GM11168 (cell line): ENCODE data around the gene FSHR.

ENCODE experiments used
- in situ Hi-C: fragments of 300-500 bp; cut with MboI; formaldehyde crosslinking; loops from one replicate; pipeline ENCODE4 v1.12.0; 2022; ENCODE audit warnings: low sequenced_read_pairs; ENCODE audit not compliant: unreplicated experiment

The FSHR gene

DNA sequence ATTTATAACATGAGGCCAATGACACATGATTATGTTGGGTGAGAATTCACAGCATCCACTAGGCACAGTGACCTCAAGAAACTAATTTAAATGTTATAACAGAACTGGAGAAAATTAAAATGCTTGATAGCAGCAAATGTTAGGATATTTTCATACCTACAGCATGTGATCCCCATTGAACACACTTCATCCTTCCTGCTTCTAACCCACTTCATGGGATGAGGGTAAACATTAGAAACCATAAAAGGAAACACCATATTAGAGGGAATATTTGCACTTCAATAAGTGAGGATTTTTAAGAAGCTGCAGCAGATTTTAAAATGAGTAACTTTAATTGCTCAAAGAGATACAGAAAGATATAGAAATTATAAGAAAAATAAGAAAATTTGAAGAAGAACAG lies 117.1 kb downstream of the FSHR start:
- in situ Hi-C loops, result no loop called here

DNA sequence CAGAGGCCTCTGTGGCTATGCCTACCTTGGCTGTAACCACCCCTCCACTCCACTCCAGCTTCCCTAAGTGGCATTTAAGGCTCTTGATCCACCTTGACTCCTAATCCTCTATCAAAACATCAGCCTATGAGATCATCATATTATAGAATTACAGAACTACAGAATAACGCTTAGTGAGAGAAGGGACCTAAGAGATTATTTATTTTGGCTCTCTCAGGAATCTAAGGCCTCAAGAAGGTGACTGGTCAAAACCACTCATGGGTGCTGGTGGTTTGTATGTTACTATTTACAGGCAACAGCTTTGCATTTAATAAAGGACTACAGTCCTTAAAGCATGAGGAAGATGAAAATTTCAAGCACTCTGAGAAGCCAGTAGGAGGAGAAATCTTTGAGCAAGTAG lies 118.8 kb downstream of the FSHR start:
- in situ Hi-C loops, result no loop called here

DNA sequence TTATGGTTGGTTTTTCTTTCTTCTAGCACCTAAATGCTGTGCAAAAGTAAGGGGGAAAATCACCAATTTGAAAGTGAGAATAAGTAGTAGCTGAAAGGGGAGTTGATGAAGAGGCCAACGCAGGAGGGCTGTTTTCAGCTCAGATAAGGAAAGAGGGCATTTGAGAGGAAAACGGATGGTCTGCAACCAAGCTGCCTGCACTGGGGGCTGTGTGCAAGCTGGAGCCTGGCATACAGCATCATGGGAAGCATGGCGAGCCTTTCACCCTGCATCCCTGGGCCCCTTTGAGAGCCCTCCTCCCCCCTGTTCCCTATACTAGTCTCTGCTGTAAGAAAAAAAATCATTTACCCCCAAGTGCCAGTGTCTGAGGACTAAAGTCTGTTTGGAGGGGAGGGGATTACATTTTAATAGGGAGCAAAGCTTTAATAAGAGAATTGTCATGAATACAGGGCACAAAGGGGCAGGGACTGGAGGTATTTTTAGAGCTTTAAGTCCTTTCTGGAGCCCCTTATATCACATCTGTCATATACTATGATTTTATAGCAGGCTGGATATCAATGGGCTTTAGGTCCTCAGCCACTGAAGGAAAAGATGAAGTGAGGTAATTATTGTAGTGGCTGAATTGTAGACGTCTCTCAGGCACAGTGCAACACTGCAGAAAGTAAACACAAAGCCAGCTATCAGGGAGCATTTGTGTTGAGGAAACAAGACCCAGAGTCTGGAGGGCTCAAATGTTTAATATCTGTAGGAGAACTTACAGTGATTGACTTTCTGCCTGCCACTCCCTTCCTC lies 120.7 kb downstream of the FSHR start:
- in situ Hi-C loops, result no loop called here

DNA sequence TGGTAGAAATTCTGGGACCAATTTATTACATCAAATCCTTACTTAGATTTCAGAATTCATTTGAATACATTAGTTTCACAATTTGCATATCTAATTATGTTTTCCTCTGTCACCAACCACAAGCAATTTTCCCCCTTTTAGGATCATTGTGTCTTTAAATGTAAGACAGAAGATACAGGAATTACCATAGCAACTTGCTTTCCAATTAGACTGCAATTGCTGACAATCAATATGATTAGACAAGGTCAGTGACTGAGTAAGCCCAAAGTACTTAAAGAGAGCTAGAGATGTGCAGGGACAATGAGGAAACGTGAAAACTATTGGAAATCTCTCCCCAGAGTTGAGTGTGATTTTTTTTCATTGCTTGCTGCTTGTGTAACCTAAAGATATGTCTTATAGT lies 121.4 kb downstream of the FSHR start:
- in situ Hi-C loops, result no loop called here

DNA sequence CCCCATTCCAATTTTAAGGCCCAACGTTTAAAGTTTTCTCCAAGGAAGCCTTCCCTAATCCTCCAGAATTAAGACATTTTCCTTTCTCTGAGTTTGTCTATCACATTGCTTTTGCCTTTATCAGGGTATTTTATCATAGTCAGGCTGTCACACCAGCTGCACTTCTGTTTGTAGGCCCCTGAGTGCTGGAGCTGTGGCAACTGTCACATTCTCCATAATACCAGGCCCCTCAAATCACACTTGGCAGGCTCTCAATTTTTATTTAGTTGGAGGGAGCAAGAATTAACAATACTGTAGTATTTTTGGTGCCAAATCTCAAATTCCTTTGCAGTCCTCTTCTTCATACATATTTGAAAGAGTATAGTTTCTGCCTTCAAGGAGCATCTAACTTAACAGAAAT lies 122.2 kb downstream of the FSHR start:
- in situ Hi-C loops, result no loop called here

DNA sequence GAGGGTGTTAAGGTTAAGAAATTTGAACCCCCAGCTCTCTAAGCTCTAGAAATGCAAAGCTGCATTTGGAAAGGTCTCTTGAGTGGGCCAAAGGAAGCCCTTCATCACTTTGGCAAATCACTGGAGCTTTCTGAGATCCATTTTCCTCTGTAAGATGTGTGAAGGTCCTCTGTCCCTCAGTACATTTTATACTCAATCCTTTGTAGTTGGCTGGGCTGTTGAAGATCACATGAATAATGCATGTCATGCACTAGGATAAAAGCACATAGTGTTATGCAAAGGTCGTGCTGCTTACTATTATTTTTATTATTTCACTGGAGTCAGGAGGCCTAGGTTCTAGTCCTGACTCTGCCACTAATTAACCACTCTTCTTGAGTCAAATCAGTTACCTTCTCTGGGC lies 124.9 kb downstream of the FSHR start:
- in situ Hi-C loops, result no loop called here

DNA sequence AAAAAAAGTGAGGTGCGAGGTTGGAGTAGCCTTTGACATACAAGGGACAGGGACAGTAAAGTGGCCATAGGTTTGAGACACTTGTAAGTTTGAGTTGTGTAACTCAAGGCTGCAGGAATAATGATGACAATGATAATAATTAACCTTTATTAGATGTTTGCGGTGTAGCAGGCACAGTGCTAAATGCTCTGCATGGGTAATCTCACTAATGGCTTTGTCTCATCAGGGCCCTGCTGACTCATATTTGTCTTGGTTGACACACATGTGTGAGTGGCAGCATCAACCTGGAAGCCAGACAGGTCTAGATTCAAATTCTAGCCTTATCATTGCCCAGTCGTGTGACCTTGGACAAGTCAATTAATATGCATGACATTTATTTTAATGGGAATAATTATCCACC lies 126.2 kb downstream of the FSHR start:
- in situ Hi-C loops, result no loop called here

DNA sequence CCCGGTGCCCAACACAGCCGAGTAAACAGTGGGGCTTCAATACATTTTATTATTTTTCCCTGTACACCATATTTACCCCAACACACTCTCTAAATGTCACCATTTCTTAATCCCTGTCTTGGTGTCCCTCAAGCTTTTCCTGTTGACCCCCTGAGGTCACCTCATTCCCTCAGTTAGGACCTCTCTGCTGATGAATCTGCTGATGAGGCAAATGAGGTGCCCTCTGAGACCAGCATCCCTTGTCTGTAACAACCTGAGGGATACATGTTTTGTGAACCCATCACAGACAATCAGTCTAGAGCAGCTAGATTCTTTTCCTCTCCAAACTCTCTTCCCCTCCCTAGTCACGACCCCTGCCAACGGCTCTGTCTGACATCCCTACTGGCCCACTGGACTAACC lies 127.6 kb downstream of the FSHR start:
- in situ Hi-C loops, result no loop called here

DNA sequence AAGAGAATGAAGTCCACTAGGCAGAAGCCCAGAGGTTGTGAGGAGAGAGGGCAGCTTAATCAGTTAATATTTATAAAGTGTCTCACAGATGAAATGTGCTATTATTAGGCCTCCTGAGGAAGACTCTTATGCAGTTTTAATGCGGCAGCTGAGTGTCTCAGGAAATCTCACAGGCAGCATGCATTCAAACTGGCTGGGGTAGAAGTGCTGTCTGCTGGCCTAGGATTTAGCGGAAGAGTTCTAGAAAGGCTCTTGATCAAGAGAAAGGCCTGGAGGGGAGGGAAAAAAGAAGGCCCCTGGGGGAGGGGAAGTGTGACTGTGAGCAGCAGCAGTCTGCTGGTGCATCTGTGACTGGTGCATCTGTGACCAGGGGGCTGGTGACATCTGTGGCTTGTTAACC lies 133.0 kb downstream of the FSHR start:
- in situ Hi-C loops, result no loop called here

DNA sequence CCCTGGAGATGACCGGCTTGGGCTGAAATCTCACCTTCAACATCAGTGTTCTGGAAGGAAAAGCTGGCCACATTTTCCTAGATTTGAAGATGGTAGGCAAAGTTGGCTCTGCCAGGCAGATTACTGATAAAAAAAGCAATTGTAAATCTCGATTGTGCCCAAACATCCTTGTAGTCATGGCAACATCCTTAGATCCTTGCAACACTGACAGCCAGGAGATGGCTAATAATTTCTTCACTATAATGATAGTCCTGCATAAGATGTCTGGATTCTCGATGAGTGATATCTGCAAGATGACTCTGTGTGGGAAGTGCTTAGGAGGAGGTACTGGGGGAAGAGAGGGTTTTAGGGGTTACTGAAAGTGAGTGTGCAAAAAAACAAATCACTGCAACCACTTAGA lies 149.1 kb downstream of the FSHR start:
- in situ Hi-C loops, result no loop called here

DNA sequence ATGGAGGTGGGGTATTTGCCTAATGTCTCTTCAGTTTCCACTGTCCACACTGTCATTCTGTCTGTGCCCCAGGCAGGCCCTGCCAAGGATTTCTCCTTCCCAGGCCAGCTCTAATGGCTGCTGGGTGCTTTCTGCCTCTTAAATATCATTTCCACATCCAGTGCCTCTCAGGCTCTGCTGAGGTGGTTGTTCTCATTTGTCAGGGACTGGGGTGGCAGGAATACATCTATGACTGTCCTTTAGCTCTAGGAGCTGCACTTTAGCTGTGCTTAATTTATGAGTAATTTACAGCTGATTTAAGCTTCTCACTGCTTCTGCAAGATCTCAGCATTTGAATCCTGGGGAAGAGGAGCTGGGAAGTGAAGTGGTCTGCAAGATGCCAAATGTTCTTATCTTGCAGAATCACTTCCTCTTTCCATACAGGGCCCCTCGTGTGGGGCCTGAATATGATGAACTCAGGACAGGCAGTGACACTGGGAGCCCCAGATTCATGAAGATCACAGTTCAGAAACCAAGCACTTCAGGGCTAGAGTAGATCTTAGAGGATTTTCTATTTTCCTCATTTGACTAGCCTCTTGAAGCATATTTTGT lies 150.2 kb downstream of the FSHR start:
- in situ Hi-C loops, result no loop called here

DNA sequence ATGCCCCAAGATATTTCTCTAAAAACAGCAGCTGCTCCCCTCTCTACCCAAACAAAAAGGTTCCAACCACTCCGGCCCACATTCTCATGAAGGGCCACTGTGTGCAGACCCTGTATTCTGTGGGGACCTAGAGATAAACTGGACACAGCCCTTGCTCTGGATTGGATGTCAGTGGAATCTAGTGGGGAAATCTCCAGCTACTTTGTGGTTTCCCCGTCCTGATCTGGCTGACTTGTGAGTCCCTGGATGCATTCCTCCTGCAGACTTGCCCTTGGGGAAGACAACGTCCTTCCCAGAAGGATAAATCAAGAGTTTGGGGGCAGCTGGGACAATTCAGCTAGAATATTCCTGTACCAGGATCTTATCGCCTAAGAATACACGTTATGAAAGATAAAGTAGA lies 151.1 kb downstream of the FSHR start:
- in situ Hi-C loops, result no loop called here

DNA sequence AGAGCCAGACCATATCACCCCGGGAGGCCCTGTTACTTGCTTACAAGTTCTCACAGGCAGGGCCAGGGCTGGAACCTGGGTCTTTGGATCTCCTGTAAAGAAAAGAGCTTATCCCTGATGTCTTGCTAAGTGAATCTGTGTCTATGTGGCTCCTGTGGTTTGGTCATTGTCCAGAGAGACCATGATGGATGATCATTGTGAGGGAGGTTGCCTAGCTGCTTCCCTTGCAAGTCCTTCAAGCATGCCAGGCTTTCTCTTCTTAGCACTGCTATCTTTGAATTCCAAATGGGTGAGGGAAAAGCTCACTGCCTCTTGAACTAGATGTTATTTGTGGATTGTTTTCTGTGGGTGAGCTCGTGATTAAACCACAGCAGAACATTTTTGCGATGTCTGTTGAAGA lies 151.6 kb downstream of the FSHR start:
- in situ Hi-C loops, result no loop called here

DNA sequence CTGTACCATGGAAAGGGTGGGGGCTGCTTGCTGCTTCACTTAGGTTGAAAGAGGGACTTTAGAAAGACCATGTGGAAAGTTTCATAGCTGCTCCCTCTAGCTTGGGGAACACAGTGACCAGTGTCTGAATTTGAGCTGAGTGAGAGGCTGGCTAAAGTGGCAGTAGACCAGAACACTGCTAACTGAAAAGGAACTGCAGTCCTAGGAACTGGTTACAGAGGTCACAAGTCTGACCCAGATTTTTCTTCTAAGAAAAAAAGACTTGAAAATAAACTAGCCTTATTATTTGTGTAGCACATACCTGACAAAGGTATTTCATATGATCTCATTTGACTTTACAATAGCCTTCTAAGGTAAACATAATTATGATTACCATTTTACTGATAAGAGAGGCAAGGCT lies 153.6 kb downstream of the FSHR start:
- in situ Hi-C loops, result no loop called here

DNA sequence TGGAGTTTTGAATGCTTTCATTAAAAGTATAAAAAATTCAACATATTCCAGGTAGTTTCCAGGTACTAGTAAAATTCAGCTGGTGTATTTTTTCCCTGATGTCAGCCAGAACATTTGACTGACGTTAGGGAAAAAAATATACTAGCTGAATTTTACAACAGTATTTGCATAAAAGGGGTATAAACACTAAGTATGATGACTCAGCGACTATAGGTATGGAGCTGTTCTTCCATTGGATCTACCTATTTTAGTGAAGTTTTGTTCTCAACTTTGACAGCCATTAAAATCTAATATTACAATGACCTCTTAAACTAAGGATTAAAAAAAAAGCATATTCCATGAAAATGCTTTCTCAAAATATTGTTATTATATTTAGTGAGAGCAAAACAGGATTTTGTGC lies 155.9 kb downstream of the FSHR start:
- in situ Hi-C loops, result no loop called here

DNA sequence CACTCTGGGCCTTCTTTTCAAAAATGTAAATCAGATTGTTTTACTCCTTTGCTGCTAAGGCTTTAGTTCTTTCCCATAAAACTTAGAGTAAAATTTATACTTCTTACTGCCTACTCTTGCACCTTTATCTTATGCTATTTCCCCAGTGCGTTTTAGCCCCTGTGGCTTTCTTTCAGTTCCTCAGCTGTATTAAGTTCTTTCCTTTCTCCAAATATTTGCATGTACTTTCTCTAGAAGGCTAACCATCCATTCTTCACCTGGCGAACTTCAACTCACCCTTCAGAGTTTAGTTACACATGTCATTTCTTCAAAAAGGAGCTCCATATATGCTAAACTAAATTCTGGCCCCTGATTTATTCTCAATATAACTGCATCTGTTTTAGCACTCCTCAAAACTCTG lies 160.7 kb downstream of the FSHR start:
- in situ Hi-C loops, result no loop called here

DNA sequence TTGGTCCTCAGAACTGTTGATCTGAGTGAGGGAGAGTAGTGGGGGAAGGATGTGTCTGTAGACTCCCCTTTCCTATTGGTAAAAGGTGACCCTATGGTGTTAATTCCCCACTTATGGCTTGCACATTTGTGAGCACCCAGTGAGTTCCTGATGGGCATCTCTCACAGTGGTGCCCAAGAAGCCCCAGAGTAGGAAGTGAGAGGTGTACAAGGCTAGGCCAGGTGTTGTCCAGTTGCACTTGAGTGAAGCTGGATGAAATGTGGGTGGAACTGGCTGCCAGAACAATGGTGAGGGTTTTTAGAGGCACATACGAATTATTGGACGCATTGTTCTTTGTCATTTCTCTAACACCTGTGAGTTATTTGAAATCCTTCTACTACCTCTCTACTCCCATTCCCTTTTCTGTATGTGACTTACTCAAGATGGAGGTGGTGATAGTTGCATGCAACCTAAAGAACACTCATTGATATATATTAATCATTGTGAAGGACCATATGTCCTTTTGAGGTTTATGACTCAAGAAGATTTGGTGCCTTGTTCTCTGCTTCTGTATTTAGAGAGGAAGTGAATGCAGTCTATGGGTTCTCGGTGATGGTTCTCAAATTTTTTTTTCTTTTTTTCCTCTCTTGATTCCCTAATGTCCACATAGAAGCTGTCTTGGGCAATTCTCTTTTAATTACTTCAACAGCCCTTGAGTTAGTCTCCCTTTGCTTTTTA lies 162.7 kb downstream of the FSHR start:
- in situ Hi-C loops, result no loop called here

DNA sequence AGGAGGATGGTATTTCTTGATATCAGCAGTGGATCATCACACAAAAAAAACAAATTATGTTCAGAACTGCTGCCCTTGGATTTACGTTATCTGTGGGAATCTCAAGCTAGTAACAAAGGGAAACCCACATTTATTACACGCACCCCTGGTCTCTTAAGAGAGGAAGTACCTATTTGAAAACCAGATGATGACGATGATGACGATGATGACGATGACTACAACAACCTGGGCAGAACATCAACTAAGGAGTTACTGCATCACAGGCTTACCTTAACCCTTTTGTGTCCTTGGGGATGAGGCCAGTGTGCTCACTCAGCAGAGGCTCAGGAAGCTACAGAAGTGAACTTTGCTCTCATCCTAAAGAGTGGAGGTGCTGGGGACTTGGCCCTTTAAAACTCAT lies 169.4 kb downstream of the FSHR start:
- in situ Hi-C loops, result no loop called here

DNA sequence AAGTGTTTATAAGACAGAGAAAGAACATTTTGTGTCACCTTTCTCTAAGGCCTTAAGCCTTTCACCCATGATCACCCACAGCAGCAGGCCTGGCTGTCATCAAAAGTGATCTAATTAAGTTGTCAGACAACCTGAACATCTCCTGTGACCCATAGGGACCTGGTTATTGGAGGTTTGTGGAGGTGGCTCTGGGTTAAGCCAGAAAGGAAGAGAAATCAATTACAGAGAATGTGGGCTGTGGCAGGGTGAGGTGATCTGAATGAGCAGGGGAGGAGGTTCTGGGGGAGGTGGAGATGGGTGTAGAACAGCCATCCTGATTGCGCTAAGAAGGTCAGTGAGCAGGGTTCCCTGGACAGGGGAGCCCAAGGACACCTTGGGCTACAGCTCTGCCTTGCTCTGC lies 170.8 kb downstream of the FSHR start:
- in situ Hi-C loops, result no loop called here

DNA sequence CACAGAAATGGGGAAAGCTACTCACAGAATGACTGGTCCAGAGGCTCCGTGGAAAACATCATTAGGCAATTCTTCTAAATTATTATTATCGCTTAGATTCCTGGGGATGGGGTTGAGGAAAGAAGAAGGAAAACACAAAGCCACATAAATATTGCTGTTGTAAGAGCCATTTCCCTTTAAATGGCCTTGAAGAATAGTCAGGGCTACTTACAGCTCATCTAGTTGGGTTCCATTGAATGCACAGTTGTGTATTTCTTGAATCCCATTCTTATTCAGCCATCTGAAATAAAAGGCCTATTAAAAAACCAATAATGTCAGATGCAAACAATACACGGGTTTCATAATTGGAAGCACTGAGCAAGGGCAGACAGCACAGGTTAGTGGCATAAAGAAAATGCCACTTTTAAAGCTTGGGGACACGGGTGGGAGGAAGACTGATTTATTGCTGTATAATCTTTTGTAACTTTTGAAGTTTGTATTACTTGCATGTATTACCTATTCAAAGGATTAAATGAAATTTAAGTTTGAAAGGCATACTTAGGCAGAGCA lies 171.4 kb downstream of the FSHR start:
- in situ Hi-C loops, result no loop called here

DNA sequence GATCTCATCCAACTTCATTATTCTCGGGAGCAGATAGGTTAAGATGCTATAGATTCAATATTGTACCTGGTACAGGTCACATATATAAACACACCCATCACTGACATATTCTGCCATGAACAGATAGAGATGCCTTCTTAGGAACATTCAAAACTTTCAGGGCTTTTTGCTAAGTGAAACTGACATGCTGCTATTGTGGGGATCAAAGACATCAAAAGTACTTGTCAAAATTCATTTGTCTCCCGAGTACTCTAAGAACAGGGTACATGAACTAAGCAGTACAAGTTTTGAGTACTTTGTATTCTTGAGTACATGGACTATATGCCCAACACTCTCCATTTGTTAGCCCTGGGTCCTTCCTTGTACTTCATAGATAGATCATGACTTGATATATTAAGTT lies 173.5 kb downstream of the FSHR start:
- in situ Hi-C loops, result no loop called here
